DND-41 (cell line): ENCODE data around the gene MMP2.

Experiments
- CTCF ChIP-seq: IDR thresholded peaks from 2 replicates; pipeline ENCODE4 v1.5.1; 2012; ENCODE audit warnings: borderline replicate concordance, low read length, moderate library complexity, mild to moderate bottlenecking; ENCODE audit not compliant: poor library complexity, severe bottlenecking; ENCODE audit errors: extremely low read depth
- EZH2 ChIP-seq: IDR thresholded peaks from 3 replicates; pipeline ENCODE4 v1.6.1; 2012; ENCODE audit warnings: borderline replicate concordance, low read depth, mild to moderate bottlenecking, moderate library complexity, low read length, inconsistent platforms; ENCODE audit not compliant: severe bottlenecking

DNA sequence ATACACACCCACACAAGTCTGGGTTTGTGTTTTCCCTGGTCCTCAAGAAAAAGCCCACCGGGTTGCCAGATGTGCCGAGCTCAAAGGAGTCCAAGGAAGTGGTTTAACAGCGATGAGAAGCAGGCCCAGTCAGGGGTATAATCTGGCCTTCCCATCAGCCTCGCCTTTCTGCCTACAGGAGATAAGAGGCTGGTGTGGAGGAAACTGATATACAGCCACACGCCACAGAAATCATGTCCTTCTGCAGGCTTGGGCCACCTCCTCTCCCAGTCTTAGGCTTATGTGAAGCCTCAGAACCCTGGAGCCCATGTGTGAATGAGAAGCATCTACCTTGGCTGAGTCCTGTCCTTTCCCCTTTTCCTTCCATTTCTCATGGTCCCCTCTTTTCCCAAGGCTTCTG lies 43.6 kb upstream of the MMP2 start:
- TF ChIP-seq EZH2 (no peak), CTCF (no peak)
